Gastroesophageal sphincter (tissue), 3 donors: ENCODE results near the gene AP1M2.

Experiments
- POLR2AphosphoS5 ChIP-seq: sonication (generic); formaldehyde crosslinking; IDR thresholded peaks from one replicate; pipeline ENCODE4 v1.6.1; 2017; ENCODE audit warnings: antibody characterized with exemption
- TF ChIP-seq, protein P1 (sequence below), 4 experiments: fragments of 200-600 bp in 2 of 4; fragments of 450-650 bp in 2 of 4; sonication (generic) in 1 of 4; IDR thresholded peaks; one replicate each; pipeline ENCODE4 v1.5.1; 2017 to 2019; ENCODE audit warnings: antibody characterized with exemption in 4 of 4, mild to moderate bottlenecking in 2 of 4, moderate library complexity in 2 of 4

DNA sequence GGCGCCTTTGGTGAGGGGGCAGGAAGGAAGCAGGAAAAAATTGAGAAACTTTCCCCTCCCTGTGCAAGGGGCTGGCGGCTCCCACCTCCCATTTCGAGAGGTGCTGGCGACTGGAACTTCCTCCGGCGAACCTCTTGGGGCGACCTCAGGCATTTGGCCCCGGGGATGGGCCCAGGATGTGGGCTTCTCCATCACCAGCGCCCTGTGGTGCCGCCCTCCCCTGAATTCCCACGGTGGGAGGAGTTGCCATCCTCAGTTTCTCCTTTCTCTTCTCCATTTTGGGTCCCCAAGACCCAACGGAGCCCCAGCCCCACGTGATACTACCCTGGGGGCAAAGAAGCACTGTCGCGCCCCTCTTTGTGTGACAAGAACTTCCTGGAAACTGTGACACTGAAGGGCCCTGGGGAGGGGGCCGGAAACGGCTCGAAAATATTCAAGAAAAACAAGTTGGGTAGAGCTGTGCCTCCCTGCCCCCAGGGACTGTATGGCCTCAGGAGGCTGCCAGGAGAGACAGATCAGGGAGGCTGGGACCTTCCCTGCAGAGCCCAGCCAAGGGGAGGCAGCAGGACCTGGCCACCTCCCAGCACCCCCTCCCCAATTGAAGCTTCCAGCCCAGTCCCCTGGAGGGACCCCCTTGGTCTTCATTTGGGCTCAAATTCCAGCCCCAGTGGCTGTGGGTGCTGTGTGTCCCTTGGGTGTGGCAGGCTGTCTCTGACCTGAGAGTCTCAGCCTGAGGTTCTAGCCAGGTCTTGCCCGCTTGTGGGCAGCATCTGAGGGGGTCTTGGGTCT is 16.2 kb upstream of the AP1M2 start:
- TF ChIP-seq, protein P1, sequence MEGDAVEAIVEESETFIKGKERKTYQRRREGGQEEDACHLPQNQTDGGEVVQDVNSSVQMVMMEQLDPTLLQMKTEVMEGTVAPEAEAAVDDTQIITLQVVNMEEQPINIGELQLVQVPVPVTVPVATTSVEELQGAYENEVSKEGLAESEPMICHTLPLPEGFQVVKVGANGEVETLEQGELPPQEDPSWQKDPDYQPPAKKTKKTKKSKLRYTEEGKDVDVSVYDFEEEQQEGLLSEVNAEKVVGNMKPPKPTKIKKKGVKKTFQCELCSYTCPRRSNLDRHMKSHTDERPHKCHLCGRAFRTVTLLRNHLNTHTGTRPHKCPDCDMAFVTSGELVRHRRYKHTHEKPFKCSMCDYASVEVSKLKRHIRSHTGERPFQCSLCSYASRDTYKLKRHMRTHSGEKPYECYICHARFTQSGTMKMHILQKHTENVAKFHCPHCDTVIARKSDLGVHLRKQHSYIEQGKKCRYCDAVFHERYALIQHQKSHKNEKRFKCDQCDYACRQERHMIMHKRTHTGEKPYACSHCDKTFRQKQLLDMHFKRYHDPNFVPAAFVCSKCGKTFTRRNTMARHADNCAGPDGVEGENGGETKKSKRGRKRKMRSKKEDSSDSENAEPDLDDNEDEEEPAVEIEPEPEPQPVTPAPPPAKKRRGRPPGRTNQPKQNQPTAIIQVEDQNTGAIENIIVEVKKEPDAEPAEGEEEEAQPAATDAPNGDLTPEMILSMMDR (IDR thresholded peaks at IDR 0.05), result no peak
- no peak for TF ChIP-seq POLR2AphosphoS5
